Calu3 (cell line): ENCODE data around the gene ZG16. TPM values are rescaled to one million over a fixed set of nuclear protein-coding genes. Genes with fewer than 3 reads are reported as not detected.

ENCODE experiments used
- BruUV-seq: library from RNA; stranded (reverse); fragments of 400-500 nt; replicated peaks from 2 replicates; lab custom pipeline; 2021; lab: Mats Ljungman, UMichigan
- CTCF ChIA-PET: fragments of 300-600 bp; sonication (Branson Sonifier 250); formaldehyde crosslinking; loops from one replicate; lab custom pipeline; 2022; ENCODE audit warnings: antibody characterized with exemption; lab: Charles Lee
- DNase-seq: peaks from one replicate; pipeline ENCODE4 v3.0.0; 2022
- H3K27ac Mint-ChIP-seq: one replicate; pipeline ENCODE4 v1.8.0; 2022; ENCODE audit warnings: mixed read lengths; ENCODE audit not compliant: unreplicated experiment
- H3K27me3 Mint-ChIP-seq: one replicate; pipeline ENCODE4 v1.8.0; 2022; ENCODE audit warnings: mixed read lengths; ENCODE audit not compliant: unreplicated experiment
- H3K36me3 Mint-ChIP-seq: one replicate; pipeline ENCODE4 v1.8.0; 2022; ENCODE audit warnings: mild to moderate bottlenecking, moderate library complexity, mixed read lengths; ENCODE audit not compliant: insufficient read depth, unreplicated experiment
- H3K4me1 Mint-ChIP-seq: one replicate; pipeline ENCODE4 v1.8.0; 2022; ENCODE audit warnings: mild to moderate bottlenecking, low read depth, mixed read lengths; ENCODE audit not compliant: unreplicated experiment
- H3K4me3 Mint-ChIP-seq: one replicate; pipeline ENCODE4 v1.8.0; 2022; ENCODE audit warnings: mild to moderate bottlenecking, low read depth, moderate library complexity, mixed read lengths; ENCODE audit not compliant: unreplicated experiment
- H3K9me3 Mint-ChIP-seq: one replicate; pipeline ENCODE4 v1.8.0; 2022; ENCODE audit warnings: low read depth, mixed read lengths; ENCODE audit not compliant: unreplicated experiment
- intact Hi-C: fragments of 100-400 bp; cut with micrococcal nuclease; formaldehyde crosslinking; loops from one replicate; pipeline ENCODE4 v1.10.0; 2022; ENCODE audit not compliant: unreplicated experiment
- total RNA-seq: library from RNA; stranded (reverse); gene quantifications from 2 replicates; pipeline ENCODE4 v1.2.3, GENCODE V29; 2022
- TF ChIP-seq, protein P1 (sequence below): fragments of 200-600 bp; IDR thresholded peaks from one replicate; pipeline ENCODE4 v1.8.0; 2022; ENCODE audit warnings: antibody characterized with exemption; ENCODE audit not compliant: unreplicated experiment

Gene ZG16
- total RNA-seq, 1 experiment from 2014 or later = not detected

DNA sequence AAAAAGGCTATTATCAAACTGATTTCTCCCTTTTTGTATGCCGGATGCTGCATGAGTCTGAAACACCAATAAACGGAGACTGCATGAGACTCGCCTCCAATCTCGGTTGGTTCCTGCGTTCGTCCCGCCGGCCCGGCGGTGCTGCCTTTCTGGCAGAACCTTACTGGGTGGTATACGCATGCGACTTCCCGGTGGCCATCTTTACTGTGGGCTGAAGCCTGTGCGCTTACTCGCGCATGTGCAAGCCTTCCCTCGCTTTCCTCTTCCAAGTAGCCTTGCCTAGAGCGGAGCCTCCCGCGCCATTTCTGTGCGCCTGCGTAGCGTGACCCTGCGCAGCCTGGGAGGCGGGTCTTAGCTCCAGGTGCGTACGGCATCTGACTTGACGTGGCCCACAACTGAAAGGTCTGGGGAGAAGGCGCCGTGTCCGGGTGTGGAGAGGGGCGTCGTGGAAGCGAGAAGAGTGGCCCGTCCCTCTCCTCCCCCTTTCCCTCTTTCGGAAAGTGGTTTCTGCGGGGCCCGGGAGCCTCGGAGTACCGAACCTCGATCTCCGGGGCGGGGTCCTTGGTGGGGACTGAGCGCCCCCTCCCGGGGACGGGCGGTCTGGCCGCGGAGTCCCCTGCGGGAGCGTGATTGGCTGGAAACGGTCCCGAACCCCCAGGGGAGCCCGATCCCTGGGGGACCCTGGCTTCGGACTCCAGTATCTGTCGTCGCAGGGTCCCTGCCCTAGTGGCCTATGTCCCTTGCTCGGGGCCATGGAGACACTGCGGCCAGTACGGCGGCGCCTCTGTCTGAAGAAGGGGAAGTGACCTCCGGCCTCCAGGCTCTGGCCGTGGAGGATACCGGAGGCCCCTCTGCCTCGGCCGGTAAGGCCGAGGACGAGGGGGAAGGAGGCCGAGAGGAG lies 38.0 kb downstream of the ZG16 start, which contains the start of gene PAGR1:
Gene PAGR1, plus strand, starts transcription at position 360 of the 901 bp plus-strand sequence. Its CDS starts 374 bp downstream, at position 734.
- intact Hi-C loops = loop anchor here (10.0 kb wide), 1 partner anchor 111 kb away; no protein-coding TSS in a partner anchor
- Mint-ChIP-seq H3K4me3 (peak within 1 kb of the TSS; percentile 96), H3K4me1 (peaks cover 42% of the 10 kb centered on the region), H3K9me3 (no peaks in the 10 kb centered on the region), H3K27ac (peak within 1 kb of the TSS; percentile 94), H3K27me3 (peaks cover 39% of the 10 kb centered on the region), H3K36me3 (peaks cover 90% of the 10 kb centered on the region)
- BruUV-seq = TSS peak; percentile 10
- DNase-seq = peak; percentile 98
- TF ChIP-seq, protein P1, sequence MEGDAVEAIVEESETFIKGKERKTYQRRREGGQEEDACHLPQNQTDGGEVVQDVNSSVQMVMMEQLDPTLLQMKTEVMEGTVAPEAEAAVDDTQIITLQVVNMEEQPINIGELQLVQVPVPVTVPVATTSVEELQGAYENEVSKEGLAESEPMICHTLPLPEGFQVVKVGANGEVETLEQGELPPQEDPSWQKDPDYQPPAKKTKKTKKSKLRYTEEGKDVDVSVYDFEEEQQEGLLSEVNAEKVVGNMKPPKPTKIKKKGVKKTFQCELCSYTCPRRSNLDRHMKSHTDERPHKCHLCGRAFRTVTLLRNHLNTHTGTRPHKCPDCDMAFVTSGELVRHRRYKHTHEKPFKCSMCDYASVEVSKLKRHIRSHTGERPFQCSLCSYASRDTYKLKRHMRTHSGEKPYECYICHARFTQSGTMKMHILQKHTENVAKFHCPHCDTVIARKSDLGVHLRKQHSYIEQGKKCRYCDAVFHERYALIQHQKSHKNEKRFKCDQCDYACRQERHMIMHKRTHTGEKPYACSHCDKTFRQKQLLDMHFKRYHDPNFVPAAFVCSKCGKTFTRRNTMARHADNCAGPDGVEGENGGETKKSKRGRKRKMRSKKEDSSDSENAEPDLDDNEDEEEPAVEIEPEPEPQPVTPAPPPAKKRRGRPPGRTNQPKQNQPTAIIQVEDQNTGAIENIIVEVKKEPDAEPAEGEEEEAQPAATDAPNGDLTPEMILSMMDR = peak; percentile 94
- CTCF ChIA-PET = interaction anchor here (0.6 to 3.5 kb wide), 15 partner anchors 9 to 216 kb away, joined by 3 to 35 read pairs (median 4); partner anchors contain the start of genes ASPHD1, KIF22, MAZ and SEZ6L2

GRCh38 chr16:29816694-29817441 lies 38.8 kb downstream of the ZG16 start:
- peak; percentile 76 for DNase-seq
- H3K36me3 Mint-ChIP-seq = peaks cover 90% of the 10 kb centered on the region

DNA sequence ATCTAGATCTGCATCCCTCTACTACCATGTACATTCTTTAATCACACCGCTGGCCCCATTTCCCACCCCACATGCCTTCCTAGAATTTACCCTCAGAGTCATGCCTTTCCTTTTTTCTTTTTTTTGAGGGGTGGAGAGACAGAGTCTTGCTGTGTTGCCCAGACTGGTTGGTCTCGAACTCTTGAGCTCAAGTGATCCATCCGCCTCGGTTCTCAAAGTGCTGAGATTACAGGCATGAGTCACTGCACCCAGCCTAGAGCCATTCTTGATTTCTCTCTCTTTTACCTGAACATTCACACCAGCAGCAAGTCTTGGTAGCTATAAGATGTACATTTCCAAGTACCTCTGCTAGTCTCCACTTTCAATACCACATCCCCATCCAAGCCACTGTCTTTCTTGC lies 40.0 kb downstream of the ZG16 start:
- Mint-ChIP-seq H3K36me3 (peaks cover 96% of the 10 kb centered on the region), H3K9me3 (no peaks in the 10 kb centered on the region), H3K27me3 (peaks cover 24% of the 10 kb centered on the region), H3K4me3 (peak overlapping the region; percentile 52), H3K27ac (no peak overlapping the region), H3K4me1 (peaks cover 42% of the 10 kb centered on the region)
- TF ChIP-seq, protein P1 = no peak
- CTCF ChIA-PET = interaction anchor here (0.7 to 3.5 kb wide), 2 partner anchors 30 to 41 kb away, joined by 3 to 12 read pairs; no protein-coding TSS in a partner anchor
- intact Hi-C loops = loop anchor here (10.0 kb wide), 1 partner anchor 113 kb away; no protein-coding TSS in a partner anchor
- no TSS peak for BruUV-seq
- DNase-seq = no peak

More at GRCh38 chr16:29816694-29817441, 38.8 kb downstream of the ZG16 start:
- TF ChIP-seq, protein P1 = no peak
- Mint-ChIP-seq H3K9me3 (no peaks in the 10 kb centered on the region), H3K27me3 (peaks cover 36% of the 10 kb centered on the region), H3K4me3 (peak overlapping the region; percentile 96), H3K27ac (peak overlapping the region; percentile 94), H3K4me1 (peaks cover 42% of the 10 kb centered on the region)
- intact Hi-C loops = loop anchor here (10.0 kb wide), 1 partner anchor 112 kb away; no protein-coding TSS in a partner anchor
- CTCF ChIA-PET = interaction anchor here (0.6 to 3.5 kb wide), 15 partner anchors 10 to 169 kb away, joined by 3 to 35 read pairs (median 4); partner anchors contain the start of genes KIF22, MAZ and SEZ6L2
- no TSS peak for BruUV-seq

DNA sequence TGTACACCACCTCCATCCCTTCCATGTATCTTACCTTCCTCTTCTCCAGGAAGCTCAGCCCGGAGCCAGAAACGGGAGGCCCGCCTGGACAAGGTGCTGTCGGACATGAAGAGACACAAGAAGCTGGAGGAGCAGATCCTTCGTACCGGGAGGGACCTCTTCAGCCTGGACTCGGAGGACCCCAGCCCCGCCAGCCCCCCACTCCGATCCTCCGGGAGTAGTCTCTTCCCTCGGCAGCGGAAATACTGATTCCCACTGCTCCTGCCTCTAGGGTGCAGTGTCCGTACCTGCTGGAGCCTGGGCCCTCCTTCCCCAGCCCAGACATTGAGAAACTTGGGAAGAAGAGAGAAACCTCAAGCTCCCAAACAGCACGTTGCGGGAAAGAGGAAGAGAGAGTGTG lies 41.5 kb downstream of the ZG16 start:
- H3K27ac Mint-ChIP-seq = peak overlapping the region; percentile 69
- H3K4me1 Mint-ChIP-seq = peaks cover 38% of the 10 kb centered on the region
- CTCF ChIA-PET = interaction anchor here (0.6 to 3.8 kb wide), 4 partner anchors 28 to 846 kb away, joined by 4 to 19 read pairs (median 6); partner anchors contain the start of gene KIF22
- intact Hi-C loops = loop anchor here (10.0 kb wide), 1 partner anchor 115 kb away; no protein-coding TSS in a partner anchor
- no peak for DNase-seq
- no peaks in the 10 kb centered on the region for H3K9me3 Mint-ChIP-seq
- H3K27me3 Mint-ChIP-seq = peaks cover 10% of the 10 kb centered on the region
- TF ChIP-seq, protein P1 = no peak
- no TSS peak for BruUV-seq
- H3K36me3 Mint-ChIP-seq = peaks cover 89% of the 10 kb centered on the region
- peak overlapping the region; percentile 92 for H3K4me3 Mint-ChIP-seq
